BE2C (cell line): ENCODE measurements around the gene MROH2B.

Source experiments
- DNase-seq: peaks from one replicate; pipeline ENCODE4 v3.0.0-alpha.2; 2020
- H3K27me3 ChIP-seq: fragments of 250-450 bp; sonication (Bioruptor Pico); 2 replicates; pipeline ENCODE4 v1.5.1; 2020; ENCODE audit warnings: mild to moderate bottlenecking
- H3K36me3 ChIP-seq: fragments of 250-450 bp; sonication (Bioruptor Pico); 2 replicates; pipeline ENCODE4 v1.5.1; 2020; ENCODE audit warnings: mild to moderate bottlenecking
- H3K4me1 ChIP-seq: fragments of 250-450 bp; sonication (Bioruptor Pico); 2 replicates; pipeline ENCODE4 v1.5.1; 2020
- H3K4me3 ChIP-seq: 2 replicates; pipeline ENCODE4 v1.5.1; 2011; ENCODE audit warnings: low read depth, low read length
- H3K9me3 ChIP-seq: fragments of 250-450 bp; sonication (Bioruptor Pico); 2 replicates; pipeline ENCODE4 v1.5.1; 2020
- TF ChIP-seq, protein P1 (sequence below): IDR thresholded peaks from 2 replicates; pipeline ENCODE4 v1.5.1; 2012; ENCODE audit warnings: mild to moderate bottlenecking, low read depth, low read length

MROH2B gene

DNA sequence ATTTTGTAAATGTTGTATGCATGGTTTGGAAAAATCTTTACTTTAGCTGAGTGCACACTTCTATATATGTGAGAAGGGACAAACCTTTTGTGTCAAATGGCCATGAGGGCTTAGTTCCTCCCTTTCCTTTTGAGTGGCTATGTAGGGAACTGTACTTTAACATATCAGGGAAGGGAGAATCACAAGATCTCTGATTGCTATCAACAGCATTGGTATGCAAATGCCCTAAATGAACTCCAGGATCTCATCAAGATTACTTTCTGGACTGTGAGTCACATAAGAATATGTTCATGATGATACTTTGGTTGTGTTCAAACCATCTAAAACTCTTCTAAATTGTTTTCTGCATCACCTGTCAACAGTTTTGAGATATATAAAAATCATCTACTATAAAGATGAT lies 31.2 kb upstream of the MROH2B start:
- Histone ChIP-seq H3K4me3 (no peak overlapping the region), H3K9me3 (no peaks in the 10 kb centered on the region), H3K4me1 (no peaks in the 10 kb centered on the region), H3K36me3 (no peaks in the 10 kb centered on the region), H3K27me3 (no peaks in the 10 kb centered on the region)
- TF ChIP-seq, protein P1, sequence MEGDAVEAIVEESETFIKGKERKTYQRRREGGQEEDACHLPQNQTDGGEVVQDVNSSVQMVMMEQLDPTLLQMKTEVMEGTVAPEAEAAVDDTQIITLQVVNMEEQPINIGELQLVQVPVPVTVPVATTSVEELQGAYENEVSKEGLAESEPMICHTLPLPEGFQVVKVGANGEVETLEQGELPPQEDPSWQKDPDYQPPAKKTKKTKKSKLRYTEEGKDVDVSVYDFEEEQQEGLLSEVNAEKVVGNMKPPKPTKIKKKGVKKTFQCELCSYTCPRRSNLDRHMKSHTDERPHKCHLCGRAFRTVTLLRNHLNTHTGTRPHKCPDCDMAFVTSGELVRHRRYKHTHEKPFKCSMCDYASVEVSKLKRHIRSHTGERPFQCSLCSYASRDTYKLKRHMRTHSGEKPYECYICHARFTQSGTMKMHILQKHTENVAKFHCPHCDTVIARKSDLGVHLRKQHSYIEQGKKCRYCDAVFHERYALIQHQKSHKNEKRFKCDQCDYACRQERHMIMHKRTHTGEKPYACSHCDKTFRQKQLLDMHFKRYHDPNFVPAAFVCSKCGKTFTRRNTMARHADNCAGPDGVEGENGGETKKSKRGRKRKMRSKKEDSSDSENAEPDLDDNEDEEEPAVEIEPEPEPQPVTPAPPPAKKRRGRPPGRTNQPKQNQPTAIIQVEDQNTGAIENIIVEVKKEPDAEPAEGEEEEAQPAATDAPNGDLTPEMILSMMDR, result no peak
- DNase-seq, result no peak

- Histone ChIP-seq H3K9me3 (no peaks in the 10 kb centered on the region), H3K4me1 (no peaks in the 10 kb centered on the region), H3K27me3 (no peaks in the 10 kb centered on the region), H3K36me3 (no peaks in the 10 kb centered on the region), H3K4me3 (no peak overlapping the region)
- no peak for DNase-seq
- TF ChIP-seq, protein P1, result no peak
Observed at GRCh38 chr5:41097642-41098041, 26.5 kb upstream of the MROH2B start.

DNA sequence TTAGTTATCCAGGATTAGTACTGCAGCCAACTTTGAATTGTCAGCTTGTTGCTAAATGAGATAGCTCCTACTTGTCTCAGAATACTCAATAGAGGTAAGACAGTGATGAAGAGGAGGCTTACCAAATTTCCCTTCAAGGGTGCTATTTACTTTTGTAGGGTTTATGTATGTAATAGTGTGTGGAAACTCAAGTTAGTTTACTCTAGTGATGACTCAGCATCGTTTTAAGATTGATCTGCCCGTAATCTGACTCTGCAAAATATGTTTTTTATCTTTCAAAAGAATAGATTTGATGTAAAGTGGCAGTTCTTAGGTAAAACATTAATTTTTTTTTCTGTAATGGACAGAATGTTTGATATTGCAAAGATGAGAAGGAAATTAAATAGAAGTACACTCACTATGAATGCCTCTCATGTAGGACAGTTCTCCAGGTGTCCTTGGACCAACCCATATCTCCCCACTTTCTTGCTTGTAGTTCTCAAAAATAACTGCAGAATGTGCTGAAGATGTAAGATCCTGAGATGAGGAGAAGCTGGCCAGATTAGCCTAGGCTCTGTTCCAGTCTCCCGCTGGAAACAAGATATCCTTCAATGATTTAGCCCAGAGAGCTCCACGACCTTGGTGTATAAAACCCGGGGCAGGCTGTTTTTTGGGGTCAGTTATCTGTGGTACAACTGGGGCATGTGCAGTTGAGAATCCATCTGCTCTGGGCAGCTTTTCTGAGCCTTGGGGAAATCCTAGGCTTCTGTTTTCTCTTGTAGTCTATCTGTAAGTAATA lies 24.4 kb upstream of the MROH2B start:
- Histone ChIP-seq H3K27me3 (no peaks in the 10 kb centered on the region), H3K4me3 (no peak overlapping the region), H3K9me3 (no peaks in the 10 kb centered on the region), H3K4me1 (no peaks in the 10 kb centered on the region), H3K36me3 (no peaks in the 10 kb centered on the region)
- no peak for DNase-seq
- TF ChIP-seq, protein P1, result no peak

DNA sequence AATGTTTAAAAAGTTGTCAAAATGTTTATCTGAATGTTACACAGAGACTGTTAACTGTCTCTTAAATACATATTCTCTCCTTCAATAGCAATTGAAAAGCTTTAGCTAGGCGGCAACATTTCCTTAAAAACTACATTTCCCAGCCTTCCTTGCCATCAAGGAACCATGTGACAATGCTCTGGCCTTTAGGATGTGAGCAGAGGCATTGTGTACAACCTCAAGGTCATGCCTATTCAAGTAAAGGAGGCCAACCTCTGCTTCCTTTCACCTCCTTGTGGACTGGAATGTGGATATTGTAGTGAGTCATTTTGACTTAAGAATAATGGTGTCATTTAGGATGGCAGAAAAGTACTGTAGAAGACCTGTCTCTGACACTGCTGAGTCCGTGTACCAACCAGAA lies 23.7 kb upstream of the MROH2B start:
- Histone ChIP-seq H3K27me3 (no peaks in the 10 kb centered on the region), H3K4me1 (no peaks in the 10 kb centered on the region), H3K9me3 (no peaks in the 10 kb centered on the region), H3K4me3 (no peak overlapping the region), H3K36me3 (no peaks in the 10 kb centered on the region)
- TF ChIP-seq, protein P1, result no peak
- DNase-seq, result no peak

DNA sequence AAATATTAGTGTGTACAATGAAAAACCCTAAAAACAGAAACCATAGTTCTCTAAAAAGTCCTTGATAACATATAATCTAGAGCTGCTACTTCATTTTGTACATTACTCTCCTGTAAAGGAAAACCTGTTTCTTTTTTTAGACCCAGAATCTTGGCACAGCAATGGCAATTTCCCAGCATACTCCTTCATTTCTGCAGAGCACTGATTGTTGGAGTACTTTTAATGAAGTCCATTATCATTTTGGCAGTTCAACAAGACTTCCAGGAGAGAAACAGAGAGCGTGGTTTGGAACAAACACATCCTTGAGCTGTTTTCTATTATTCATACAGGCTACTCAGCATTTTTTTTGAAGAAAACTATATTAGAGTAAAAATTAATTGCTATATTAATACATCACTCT lies 22.7 kb upstream of the MROH2B start:
- Histone ChIP-seq H3K9me3 (no peaks in the 10 kb centered on the region), H3K27me3 (no peaks in the 10 kb centered on the region), H3K4me3 (no peak overlapping the region), H3K4me1 (no peaks in the 10 kb centered on the region), H3K36me3 (no peaks in the 10 kb centered on the region)
- no peak for DNase-seq
- TF ChIP-seq, protein P1, result no peak

GRCh38 chr5:41087461-41087860 lies 16.3 kb upstream of the MROH2B start:
- H3K36me3 ChIP-seq, result no peaks in the 10 kb centered on the region
- H3K9me3 ChIP-seq, result no peaks in the 10 kb centered on the region
- H3K27me3 ChIP-seq, result no peaks in the 10 kb centered on the region
- TF ChIP-seq, protein P1, result no peak
- H3K4me3 ChIP-seq, result no peak overlapping the region
- no peak for DNase-seq
- no peaks in the 10 kb centered on the region for H3K4me1 ChIP-seq
